GM21825 (cell line): ENCODE results near the gene PEX12.
"Not testable (repeated sequence)": the region's sequence is repeated elsewhere in the genome, so short reads cannot be mapped to it uniquely, and the experiment has no call there.

Experiments used
- ATAC-seq: cut with Tn5 transposase; IDR thresholded peaks from one replicate; pipeline ENCODE4 v1.9.1; 2021; ENCODE audit warnings: mild to moderate bottlenecking, moderate library complexity; ENCODE audit not compliant: unreplicated experiment

The PEX12 gene

GRCh38 chr17:35578929-35579432 is 610 bp upstream of the PEX12 start:
- ATAC-seq, result no peak

GRCh38 chr17:35577830-35578196 is 558 bp downstream of the PEX12 start:
- ATAC-seq, result no peak

- no peak for ATAC-seq
Observed at GRCh38 chr17:35575759-35576158, 2.6 kb downstream of the PEX12 start.

GRCh38 chr17:35569405-35569804 is 9.0 kb downstream of the PEX12 start:
- no peak for ATAC-seq

GRCh38 chr17:35568561-35568960 is 9.8 kb downstream of the PEX12 start:
- ATAC-seq, result no peak

GRCh38 chr17:35566968-35567367 is 11.4 kb downstream of the PEX12 start:
- no peak for ATAC-seq

- not testable (repeated sequence) for ATAC-seq
Observed at GRCh38 chr17:35563181-35563580, 15.2 kb downstream of the PEX12 start.

- no peak for ATAC-seq
Observed at GRCh38 chr17:35560703-35561102, 17.7 kb downstream of the PEX12 start, which contains the start of gene SLFN14. Gene SLFN14 (minus strand): TSS chr17:35560819. CDS start chr17:35558062, 2,757 bp downstream.

GRCh38 chr17:35559495-35560210 is 18.7 kb downstream of the PEX12 start:
- no peak for ATAC-seq

GRCh38 chr17:35557353-35557752 is 21.0 kb downstream of the PEX12 start:
- no peak for ATAC-seq

- no peak for ATAC-seq
Observed at GRCh38 chr17:35555691-35556090, 22.7 kb downstream of the PEX12 start.

- ATAC-seq, result no peak
Observed at GRCh38 chr17:35554668-35555067, 23.7 kb downstream of the PEX12 start.

GRCh38 chr17:35553310-35553709 is 25.1 kb downstream of the PEX12 start:
- no peak for ATAC-seq

GRCh38 chr17:35548978-35549377 is 29.4 kb downstream of the PEX12 start:
- no peak for ATAC-seq

- ATAC-seq, result no peak
Observed at GRCh38 chr17:35548208-35548810, 30.1 kb downstream of the PEX12 start.

GRCh38 chr17:35546487-35546886 is 31.9 kb downstream of the PEX12 start:
- no peak for ATAC-seq

GRCh38 chr17:35545150-35545549 is 33.2 kb downstream of the PEX12 start:
- no peak for ATAC-seq

GRCh38 chr17:35543856-35544255 is 34.5 kb downstream of the PEX12 start:
- ATAC-seq, result no peak

- ATAC-seq, result no peak
Observed at GRCh38 chr17:35542990-35543389, 35.4 kb downstream of the PEX12 start.

- ATAC-seq, result no peak
Observed at GRCh38 chr17:35541434-35541833, 36.9 kb downstream of the PEX12 start.

- ATAC-seq, result no peak
Observed at GRCh38 chr17:35540589-35541404, 37.6 kb downstream of the PEX12 start.

- ATAC-seq, result no peak
Observed at GRCh38 chr17:35539659-35540026, 38.7 kb downstream of the PEX12 start.
